Liver (tissue), 3 donors: Measurements from ENCODE around the gene RPAP2.
"Not testable (repeated sequence)": the region's sequence is repeated elsewhere in the genome, so short reads cannot be mapped to it uniquely, and the experiment has no call there.

Source experiments
- EGR1 ChIP-seq, 2 donors: IDR thresholded peaks; 2 replicates each; pipeline ENCODE4 v1.6.1; 2016 to 2018; ENCODE audit warnings: antibody characterized with exemption in 2 of 2, low read depth in 2 of 2
- FOXA1 ChIP-seq: IDR thresholded peaks from 2 replicates; pipeline ENCODE4 v1.6.1; 2016; ENCODE audit warnings: antibody characterized with exemption
- HNF4A ChIP-seq, 2 donors: conservative IDR thresholded peaks; 2 replicates each; pipeline ENCODE4 v1.6.1; 2016; ENCODE audit warnings: antibody characterized with exemption in 2 of 2, mild to moderate bottlenecking in 2 of 2
- JUND ChIP-seq, 2 donors: IDR thresholded peaks; 2 replicates each; pipeline ENCODE4 v1.6.1; 2016; ENCODE audit warnings: antibody characterized with exemption in 2 of 2
- NR2F2 ChIP-seq: IDR thresholded peaks from 2 replicates; pipeline ENCODE4 v1.6.1; 2016; ENCODE audit warnings: antibody characterized with exemption
- RXRA ChIP-seq, 2 donors: IDR thresholded peaks; 2 replicates each; pipeline ENCODE4 v1.6.1; 2017 to 2018; ENCODE audit warnings: antibody characterized with exemption in 2 of 2, mild to moderate bottlenecking in 1 of 2
- TAF1 ChIP-seq: conservative IDR thresholded peaks from 2 replicates; pipeline ENCODE4 v1.6.1; 2016; ENCODE audit warnings: antibody characterized with exemption, mild to moderate bottlenecking
- YY1 ChIP-seq: IDR thresholded peaks from 2 replicates; pipeline ENCODE4 v1.6.1; 2016; ENCODE audit warnings: antibody characterized with exemption, mild to moderate bottlenecking
- TF ChIP-seq, protein P1 (sequence below): IDR thresholded peaks from 2 replicates; pipeline ENCODE4 v1.6.1; 2016; ENCODE audit warnings: antibody characterized with exemption
- TF ChIP-seq, protein P2 (sequence below): fragments of 150-350 bp; IDR thresholded peaks from 2 replicates; pipeline ENCODE4 v1.5.1; 2017; ENCODE audit warnings: improper control_type of control experiment, low read depth, low read length; ENCODE audit not compliant: missing input control
- TF ChIP-seq, protein P3 (sequence below): IDR thresholded peaks from 2 replicates; pipeline ENCODE4 v1.6.1; 2016; ENCODE audit warnings: antibody characterized with exemption, mild to moderate bottlenecking
- TF ChIP-seq, protein P4 (sequence below): IDR thresholded peaks from 2 replicates; pipeline ENCODE4 v1.6.1; 2016; ENCODE audit warnings: antibody characterized with exemption
- TF ChIP-seq, protein P5 (sequence below): IDR thresholded peaks from 2 replicates; pipeline ENCODE4 v1.6.1; 2016; ENCODE audit warnings: antibody characterized with exemption
- donor health status: healthy.
- donor health status: healthy.

DNA sequence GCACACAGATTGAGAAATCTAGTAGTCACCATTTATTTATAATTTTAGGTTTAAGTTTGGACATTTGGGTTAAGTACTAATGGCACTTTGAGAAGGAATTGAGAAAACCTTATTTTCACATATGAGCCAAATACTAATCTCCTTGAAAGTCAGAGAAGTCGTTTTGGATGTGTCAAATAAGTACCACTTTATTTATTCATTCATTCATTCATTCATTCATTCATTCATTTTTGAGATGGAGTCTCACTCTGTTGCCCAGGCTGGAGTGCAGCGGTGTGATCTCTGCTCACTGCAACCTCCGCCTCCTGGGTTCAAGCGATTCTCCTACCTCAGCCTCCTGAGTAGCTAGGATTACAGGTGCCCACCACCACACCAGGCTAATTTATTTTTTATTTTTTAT is 79.1 kb downstream of the RPAP2 start:
- TF ChIP-seq, protein P1, sequence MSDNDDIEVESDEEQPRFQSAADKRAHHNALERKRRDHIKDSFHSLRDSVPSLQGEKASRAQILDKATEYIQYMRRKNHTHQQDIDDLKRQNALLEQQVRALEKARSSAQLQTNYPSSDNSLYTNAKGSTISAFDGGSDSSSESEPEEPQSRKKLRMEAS = not testable (repeated sequence)
- TF ChIP-seq, protein P2, sequence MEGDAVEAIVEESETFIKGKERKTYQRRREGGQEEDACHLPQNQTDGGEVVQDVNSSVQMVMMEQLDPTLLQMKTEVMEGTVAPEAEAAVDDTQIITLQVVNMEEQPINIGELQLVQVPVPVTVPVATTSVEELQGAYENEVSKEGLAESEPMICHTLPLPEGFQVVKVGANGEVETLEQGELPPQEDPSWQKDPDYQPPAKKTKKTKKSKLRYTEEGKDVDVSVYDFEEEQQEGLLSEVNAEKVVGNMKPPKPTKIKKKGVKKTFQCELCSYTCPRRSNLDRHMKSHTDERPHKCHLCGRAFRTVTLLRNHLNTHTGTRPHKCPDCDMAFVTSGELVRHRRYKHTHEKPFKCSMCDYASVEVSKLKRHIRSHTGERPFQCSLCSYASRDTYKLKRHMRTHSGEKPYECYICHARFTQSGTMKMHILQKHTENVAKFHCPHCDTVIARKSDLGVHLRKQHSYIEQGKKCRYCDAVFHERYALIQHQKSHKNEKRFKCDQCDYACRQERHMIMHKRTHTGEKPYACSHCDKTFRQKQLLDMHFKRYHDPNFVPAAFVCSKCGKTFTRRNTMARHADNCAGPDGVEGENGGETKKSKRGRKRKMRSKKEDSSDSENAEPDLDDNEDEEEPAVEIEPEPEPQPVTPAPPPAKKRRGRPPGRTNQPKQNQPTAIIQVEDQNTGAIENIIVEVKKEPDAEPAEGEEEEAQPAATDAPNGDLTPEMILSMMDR = not testable (repeated sequence)
- TF ChIP-seq, protein P3, sequence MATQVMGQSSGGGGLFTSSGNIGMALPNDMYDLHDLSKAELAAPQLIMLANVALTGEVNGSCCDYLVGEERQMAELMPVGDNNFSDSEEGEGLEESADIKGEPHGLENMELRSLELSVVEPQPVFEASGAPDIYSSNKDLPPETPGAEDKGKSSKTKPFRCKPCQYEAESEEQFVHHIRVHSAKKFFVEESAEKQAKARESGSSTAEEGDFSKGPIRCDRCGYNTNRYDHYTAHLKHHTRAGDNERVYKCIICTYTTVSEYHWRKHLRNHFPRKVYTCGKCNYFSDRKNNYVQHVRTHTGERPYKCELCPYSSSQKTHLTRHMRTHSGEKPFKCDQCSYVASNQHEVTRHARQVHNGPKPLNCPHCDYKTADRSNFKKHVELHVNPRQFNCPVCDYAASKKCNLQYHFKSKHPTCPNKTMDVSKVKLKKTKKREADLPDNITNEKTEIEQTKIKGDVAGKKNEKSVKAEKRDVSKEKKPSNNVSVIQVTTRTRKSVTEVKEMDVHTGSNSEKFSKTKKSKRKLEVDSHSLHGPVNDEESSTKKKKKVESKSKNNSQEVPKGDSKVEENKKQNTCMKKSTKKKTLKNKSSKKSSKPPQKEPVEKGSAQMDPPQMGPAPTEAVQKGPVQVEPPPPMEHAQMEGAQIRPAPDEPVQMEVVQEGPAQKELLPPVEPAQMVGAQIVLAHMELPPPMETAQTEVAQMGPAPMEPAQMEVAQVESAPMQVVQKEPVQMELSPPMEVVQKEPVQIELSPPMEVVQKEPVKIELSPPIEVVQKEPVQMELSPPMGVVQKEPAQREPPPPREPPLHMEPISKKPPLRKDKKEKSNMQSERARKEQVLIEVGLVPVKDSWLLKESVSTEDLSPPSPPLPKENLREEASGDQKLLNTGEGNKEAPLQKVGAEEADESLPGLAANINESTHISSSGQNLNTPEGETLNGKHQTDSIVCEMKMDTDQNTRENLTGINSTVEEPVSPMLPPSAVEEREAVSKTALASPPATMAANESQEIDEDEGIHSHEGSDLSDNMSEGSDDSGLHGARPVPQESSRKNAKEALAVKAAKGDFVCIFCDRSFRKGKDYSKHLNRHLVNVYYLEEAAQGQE = not testable (repeated sequence)
- TF ChIP-seq, protein P4, sequence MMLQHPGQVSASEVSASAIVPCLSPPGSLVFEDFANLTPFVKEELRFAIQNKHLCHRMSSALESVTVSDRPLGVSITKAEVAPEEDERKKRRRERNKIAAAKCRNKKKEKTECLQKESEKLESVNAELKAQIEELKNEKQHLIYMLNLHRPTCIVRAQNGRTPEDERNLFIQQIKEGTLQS = not testable (repeated sequence)
- not testable (repeated sequence) for TF ChIP-seq HNF4A (conservative IDR thresholded peaks at IDR 0.05); TAF1; RXRA (IDR thresholded peaks at IDR 0.05); JUND (IDR thresholded peaks at IDR 0.05); FOXA1; NR2F2; YY1; EGR1 (IDR thresholded peaks at IDR 0.05; ENCODE audit: low read depth in 2 of 2)
- TF ChIP-seq, protein P5, sequence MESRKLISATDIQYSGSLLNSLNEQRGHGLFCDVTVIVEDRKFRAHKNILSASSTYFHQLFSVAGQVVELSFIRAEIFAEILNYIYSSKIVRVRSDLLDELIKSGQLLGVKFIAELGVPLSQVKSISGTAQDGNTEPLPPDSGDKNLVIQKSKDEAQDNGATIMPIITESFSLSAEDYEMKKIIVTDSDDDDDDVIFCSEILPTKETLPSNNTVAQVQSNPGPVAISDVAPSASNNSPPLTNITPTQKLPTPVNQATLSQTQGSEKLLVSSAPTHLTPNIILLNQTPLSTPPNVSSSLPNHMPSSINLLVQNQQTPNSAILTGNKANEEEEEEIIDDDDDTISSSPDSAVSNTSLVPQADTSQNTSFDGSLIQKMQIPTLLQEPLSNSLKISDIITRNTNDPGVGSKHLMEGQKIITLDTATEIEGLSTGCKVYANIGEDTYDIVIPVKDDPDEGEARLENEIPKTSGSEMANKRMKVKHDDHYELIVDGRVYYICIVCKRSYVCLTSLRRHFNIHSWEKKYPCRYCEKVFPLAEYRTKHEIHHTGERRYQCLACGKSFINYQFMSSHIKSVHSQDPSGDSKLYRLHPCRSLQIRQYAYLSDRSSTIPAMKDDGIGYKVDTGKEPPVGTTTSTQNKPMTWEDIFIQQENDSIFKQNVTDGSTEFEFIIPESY = not testable (repeated sequence)
